Jurkat, Clone E6-1 (cell line): ENCODE results near the gene TAS2R13.

ENCODE experiments used
- DNase-seq: peaks from one replicate; pipeline ENCODE4 v3.0.0-alpha.2; 2011; ENCODE audit warnings: low read depth, low spot score
- H3K4me3 ChIP-seq: 2 replicates; pipeline ENCODE4 v1.5.1; 2011; ENCODE audit warnings: mild to moderate bottlenecking, low read length, control low read depth, moderate library complexity

The TAS2R13 gene

GRCh38 chr12:10889226-10889625 is 20.1 kb downstream of the TAS2R13 start:
- DNase-seq, result no peak
- H3K4me3 ChIP-seq, result no peak overlapping the region

GRCh38 chr12:10884086-10884725 is 25.2 kb downstream of the TAS2R13 start, which contains the start of gene PRH1:
TSS of gene PRH1 (minus strand) at chr12:10884255. CDS start at chr12:10884217, 38 bp downstream.
- H3K4me3 ChIP-seq, result no peak within 1 kb of the TSS
- no peak for DNase-seq

- no peak overlapping the region for H3K4me3 ChIP-seq
- no peak for DNase-seq
These were observed 36.0 kb downstream of the TAS2R13 start for GRCh38 chr12:10873378-10873777.

- no peak overlapping the region for H3K4me3 ChIP-seq
- no peak for DNase-seq
These were observed 42.0 kb downstream of the TAS2R13 start for GRCh38 chr12:10867381-10867780.

GRCh38 chr12:10863512-10864218 is 45.7 kb downstream of the TAS2R13 start:
- no peak overlapping the region for H3K4me3 ChIP-seq
- DNase-seq, result no peak

GRCh38 chr12:10861366-10861765 is 48.0 kb downstream of the TAS2R13 start:
- no peak for DNase-seq
- H3K4me3 ChIP-seq, result no peak overlapping the region
